ENCODE data around the gene ZBTB47. TPM values are rescaled to one million over a fixed set of nuclear protein-coding genes. Genes with fewer than 3 reads are reported as not detected.

Gene ZBTB47
- total and polyA plus RNA-seq, 10 of the 15 experiments (the other 5 are each of a cell fraction or from before 2014, with no cell fraction given): 0.04 to 3.4 (median 1.0) TPM; not detected in 1

DNA sequence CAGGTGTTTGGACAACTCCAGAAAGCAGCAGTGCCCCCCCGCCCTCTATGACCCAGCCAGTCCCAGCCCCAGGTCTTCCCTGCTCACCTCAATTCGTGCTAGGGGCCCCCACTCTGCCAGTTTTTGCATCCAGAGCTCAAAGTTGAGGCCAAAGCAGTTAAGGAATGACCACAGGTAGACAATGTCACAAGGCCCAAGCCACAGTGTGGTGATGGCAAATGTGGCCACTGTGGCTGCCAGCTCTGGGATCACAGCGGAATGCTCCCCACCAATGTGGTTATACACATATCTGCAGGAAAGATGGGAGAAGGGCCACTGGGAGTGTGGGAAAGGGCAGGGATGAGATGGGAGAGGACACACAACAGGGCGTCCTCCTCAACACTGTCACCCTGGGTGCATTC lies 40.0 kb downstream of the ZBTB47 start:
- H3K4me3 ChIP-seq: no peak overlapping the region
- ATAC-seq (no peak), DNase-seq (ENCODE audit: low read depth, low spot score) (no peak), FAIRE-seq (no peak)
- intact Hi-C loops (cut with micrococcal nuclease; ENCODE audit: unreplicated experiment) (no loop called here), in situ Hi-C loops (cut with MboI) (no loop called here)
- no peaks in the 10 kb centered on the region for H3K4me1 ChIP-seq (ENCODE audit: control insufficient read depth, insufficient read depth, low read length)
- H3K9ac ChIP-seq (ENCODE audit: control insufficient read depth, insufficient read depth, low read length): no peak overlapping the region
- H4K20me1 ChIP-seq (ENCODE audit: control insufficient read depth, insufficient read depth): no peaks in the 10 kb centered on the region
- CTCF ChIA-PET: no interaction called here
- TF ChIP-seq CUX1 (IDR thresholded peaks at IDR 0.05; ENCODE audit: insufficient replicate concordance, low read depth, low read length) (no peak), TCF12 (IDR thresholded peaks at IDR 0.05; ENCODE audit: low read depth, low read length) (no peak), IKZF2 (IDR thresholded peaks at IDR 0.05) (no peak), STAT1 (conservative IDR thresholded peaks at IDR 0.05) (no peak), SMC3 (IDR thresholded peaks at IDR 0.05; ENCODE audit: borderline replicate concordance, low read length) (no peak), LARP7 (IDR thresholded peaks at IDR 0.05) (no peak), SREBF2 (IDR thresholded peaks at IDR 0.05; ENCODE audit: low read length) (no peak), CEBPZ (IDR thresholded peaks at IDR 0.05; ENCODE audit: low read depth, low read length) (no peak)
- TF ChIP-seq, protein P1, sequence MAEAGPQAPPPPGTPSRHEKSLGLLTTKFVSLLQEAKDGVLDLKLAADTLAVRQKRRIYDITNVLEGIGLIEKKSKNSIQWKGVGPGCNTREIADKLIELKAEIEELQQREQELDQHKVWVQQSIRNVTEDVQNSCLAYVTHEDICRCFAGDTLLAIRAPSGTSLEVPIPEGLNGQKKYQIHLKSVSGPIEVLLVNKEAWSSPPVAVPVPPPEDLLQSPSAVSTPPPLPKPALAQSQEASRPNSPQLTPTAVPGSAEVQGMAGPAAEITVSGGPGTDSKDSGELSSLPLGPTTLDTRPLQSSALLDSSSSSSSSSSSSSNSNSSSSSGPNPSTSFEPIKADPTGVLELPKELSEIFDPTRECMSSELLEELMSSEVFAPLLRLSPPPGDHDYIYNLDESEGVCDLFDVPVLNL (IDR thresholded peaks at IDR 0.05; ENCODE audit: low read depth, low read length): no peak
- TF ChIP-seq, protein P2, sequence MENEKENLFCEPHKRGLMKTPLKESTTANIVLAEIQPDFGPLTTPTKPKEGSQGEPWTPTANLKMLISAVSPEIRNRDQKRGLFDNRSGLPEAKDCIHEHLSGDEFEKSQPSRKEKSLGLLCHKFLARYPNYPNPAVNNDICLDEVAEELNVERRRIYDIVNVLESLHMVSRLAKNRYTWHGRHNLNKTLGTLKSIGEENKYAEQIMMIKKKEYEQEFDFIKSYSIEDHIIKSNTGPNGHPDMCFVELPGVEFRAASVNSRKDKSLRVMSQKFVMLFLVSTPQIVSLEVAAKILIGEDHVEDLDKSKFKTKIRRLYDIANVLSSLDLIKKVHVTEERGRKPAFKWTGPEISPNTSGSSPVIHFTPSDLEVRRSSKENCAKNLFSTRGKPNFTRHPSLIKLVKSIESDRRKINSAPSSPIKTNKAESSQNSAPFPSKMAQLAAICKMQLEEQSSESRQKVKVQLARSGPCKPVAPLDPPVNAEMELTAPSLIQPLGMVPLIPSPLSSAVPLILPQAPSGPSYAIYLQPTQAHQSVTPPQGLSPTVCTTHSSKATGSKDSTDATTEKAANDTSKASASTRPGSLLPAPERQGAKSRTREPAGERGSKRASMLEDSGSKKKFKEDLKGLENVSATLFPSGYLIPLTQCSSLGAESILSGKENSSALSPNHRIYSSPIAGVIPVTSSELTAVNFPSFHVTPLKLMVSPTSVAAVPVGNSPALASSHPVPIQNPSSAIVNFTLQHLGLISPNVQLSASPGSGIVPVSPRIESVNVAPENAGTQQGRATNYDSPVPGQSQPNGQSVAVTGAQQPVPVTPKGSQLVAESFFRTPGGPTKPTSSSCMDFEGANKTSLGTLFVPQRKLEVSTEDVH (IDR thresholded peaks at IDR 0.05; ENCODE audit: low read depth, partially characterized antibody): no peak
- no peaks in the 10 kb centered on the region for H3K9me3 ChIP-seq (replicated peaks; ENCODE audit: control insufficient read depth, insufficient read depth, low read length)
- H3K4me2 ChIP-seq (ENCODE audit: control insufficient read depth, insufficient read depth): no peak overlapping the region
- 15% methylated on average over 4 of the region's 4 CpGs for WGBS (ENCODE audit: insufficient coverage, insufficient replicate concordance, low lambda C conversion rate, missing lambda C conversion rate)
- no TSS peak for BruUV-seq (replicated peaks)
- RAD21 ChIA-PET (ENCODE audit: unreplicated experiment): no interaction called here
- H3K27me3 ChIP-seq (replicated peaks in 1 of 2; ENCODE audit: control insufficient read depth in 2 of 2, insufficient read depth in 2 of 2, low read length in 1 of 2): no peaks in the 10 kb centered on the region
- SMC1A ChIA-PET (ENCODE audit: uncharacterized antibody, unreplicated experiment): interaction anchor here (0.6 kb wide), 1 partner anchor 308 kb away, joined by 3 read pairs; no protein-coding TSS in a partner anchor
- POLR2A ChIA-PET: no interaction called here
- H3K36me3 ChIP-seq (ENCODE audit: control insufficient read depth in 2 of 2, insufficient read depth in 2 of 2, low read length in 1 of 2): no peaks in the 10 kb centered on the region
- H2AFZ ChIP-seq (ENCODE audit: control insufficient read depth, low read depth, low read length): no peak overlapping the region
- H3K79me2 ChIP-seq (ENCODE audit: control insufficient read depth, insufficient read depth, low read length): no peaks in the 10 kb centered on the region
- H3K27ac ChIP-seq (ENCODE audit: control insufficient read depth, insufficient read depth): no peak overlapping the region

Data from GM12878 (cell line).